ENCODE data around the gene HFE.

The HFE gene

GRCh38 chr6:26141378-26141904, 54.2 kb downstream of the HFE start:
- TF ChIP-seq EZH2phosphoT487 (conservative IDR thresholded peaks at IDR 0.05; ENCODE audit: low read length) = no peak
- TF ChIP-seq CTCF (IDR thresholded peaks at IDR 0.05; ENCODE audit: insufficient read depth, low read length, poor library complexity, severe bottlenecking) = no peak
- H3K36me3 ChIP-seq (ENCODE audit: low read length) = no peaks in the 10 kb centered on the region
- no peaks in the 10 kb centered on the region for H3K9me3 ChIP-seq (ENCODE audit: insufficient read depth, low read length)
- no peak overlapping the region for H2AFZ ChIP-seq (ENCODE audit: low read depth, low read length, severe bottlenecking)
- no peak overlapping the region for H3K9ac ChIP-seq (ENCODE audit: low read length)
- no peak overlapping the region for H3K4me3 ChIP-seq (ENCODE audit: insufficient read depth, low read length, poor library complexity, severe bottlenecking)
- H3K9me2 ChIP-seq (replicated peaks; ENCODE audit: insufficient read depth, low read length) = no peaks in the 10 kb centered on the region
- no peaks in the 10 kb centered on the region for H4K20me1 ChIP-seq (ENCODE audit: low read depth, low read length)
- H3K4me2 ChIP-seq (ENCODE audit: low read depth, low read length, poor library complexity, severe bottlenecking) = no peak overlapping the region
- H3F3A ChIP-seq (ENCODE audit: insufficient read depth) = no peaks in the 10 kb centered on the region
- no peaks in the 10 kb centered on the region for H3K79me2 ChIP-seq (ENCODE audit: insufficient read depth, low read length)
- no peaks in the 10 kb centered on the region for H3K27me3 ChIP-seq (ENCODE audit: low read length)
- H3K27ac ChIP-seq (ENCODE audit: low read depth, low read length) = no peak overlapping the region

GRCh38 chr6:26142026-26142425, 54.8 kb downstream of the HFE start:
- no peak overlapping the region for H3K27ac ChIP-seq (ENCODE audit: low read depth, low read length)
- no peaks in the 10 kb centered on the region for H3K9me2 ChIP-seq (replicated peaks; ENCODE audit: insufficient read depth, low read length)
- H3K9me3 ChIP-seq (ENCODE audit: insufficient read depth, low read length) = no peaks in the 10 kb centered on the region
- no peaks in the 10 kb centered on the region for H3F3A ChIP-seq (ENCODE audit: insufficient read depth)
- no peak overlapping the region for H2AFZ ChIP-seq (ENCODE audit: low read depth, low read length, severe bottlenecking)
- no peak overlapping the region for H3K4me3 ChIP-seq (ENCODE audit: insufficient read depth, low read length, poor library complexity, severe bottlenecking)
- H4K20me1 ChIP-seq (ENCODE audit: low read depth, low read length) = no peaks in the 10 kb centered on the region
- H3K36me3 ChIP-seq (ENCODE audit: low read length) = no peaks in the 10 kb centered on the region
- no peak overlapping the region for H3K9ac ChIP-seq (ENCODE audit: low read length)
- H3K27me3 ChIP-seq (ENCODE audit: low read length) = no peaks in the 10 kb centered on the region
- H3K79me2 ChIP-seq (ENCODE audit: insufficient read depth, low read length) = no peaks in the 10 kb centered on the region
- TF ChIP-seq EZH2phosphoT487 (conservative IDR thresholded peaks at IDR 0.05; ENCODE audit: low read length) = no peak
- no peak for TF ChIP-seq CTCF (IDR thresholded peaks at IDR 0.05; ENCODE audit: insufficient read depth, low read length, poor library complexity, severe bottlenecking)
- no peak overlapping the region for H3K4me2 ChIP-seq (ENCODE audit: low read depth, low read length, poor library complexity, severe bottlenecking)

Data from SU-DHL-6 (cell line).